ENCODE measurements around the gene PPP2R2D.

Gene PPP2R2D

DNA sequence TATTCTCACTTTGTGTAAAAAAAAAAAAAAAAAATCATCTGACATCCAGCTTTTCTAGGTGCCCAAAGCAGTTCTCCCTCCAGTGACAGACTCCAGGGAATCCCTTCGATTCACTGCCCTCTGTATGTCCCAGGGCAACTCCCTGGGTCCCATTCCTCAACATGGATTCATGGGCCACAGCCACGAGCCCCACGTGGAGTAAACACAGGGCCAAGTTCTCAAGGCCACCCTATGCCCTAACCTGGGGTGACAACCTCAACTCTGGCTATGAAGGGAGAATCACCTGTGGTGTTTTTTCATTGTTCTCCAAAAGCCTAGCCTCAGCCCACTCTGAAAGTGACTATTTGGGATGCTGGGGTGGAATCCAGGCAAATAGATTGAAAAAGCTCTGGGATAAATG lies 77.6 kb downstream of the PPP2R2D start:
- no peak for TF ChIP-seq Cebpa-rat (IDR thresholded peaks at IDR 0.05)
- Histone ChIP-seq H3K4me3 (peak overlapping the region; percentile 85), H4K20me1 (peaks cover 82% of the 10 kb centered on the region), H3K36me3 (peaks cover 28% of the 10 kb centered on the region), H3K27me3 (no peaks in the 10 kb centered on the region), H3K4me1 (peaks cover 85% of the 10 kb centered on the region), H3K4me2 (peak overlapping the region; percentile 93), H3K9me3 (no peaks in the 10 kb centered on the region), H3K9ac (peak overlapping the region; percentile 90), H3K27ac (peak overlapping the region; percentile 86)

GRCh38 chr10:131978851-131979250 lies 78.0 kb downstream of the PPP2R2D start:
- Histone ChIP-seq H3K4me2 (peak overlapping the region; percentile 93), H3K9ac (peak overlapping the region; percentile 90), H3K4me3 (peak overlapping the region; percentile 85), H3K9me3 (no peaks in the 10 kb centered on the region), H3K27ac (peak overlapping the region; percentile 86), H3K27me3 (no peaks in the 10 kb centered on the region), H3K4me1 (peaks cover 85% of the 10 kb centered on the region), H4K20me1 (peaks cover 77% of the 10 kb centered on the region), H3K36me3 (peaks cover 28% of the 10 kb centered on the region)
- no peak for TF ChIP-seq Cebpa-rat (IDR thresholded peaks at IDR 0.05)

GRCh38 chr10:131979336-131979735 lies 78.5 kb downstream of the PPP2R2D start:
- peak overlapping the region; percentile 93 for H3K4me2 ChIP-seq
- no peaks in the 10 kb centered on the region for H3K27me3 ChIP-seq
- TF ChIP-seq Cebpa-rat (IDR thresholded peaks at IDR 0.05), result no peak
- H3K27ac ChIP-seq, result peak overlapping the region; percentile 86; the same call in 1 of the 2 replicates
- H3K4me3 ChIP-seq, result peak overlapping the region; percentile 85
- H3K36me3 ChIP-seq, result peaks cover 28% of the 10 kb centered on the region
- H3K4me1 ChIP-seq, result peaks cover 83% of the 10 kb centered on the region
- H3K9me3 ChIP-seq, result 0 out of 2 replicates have a peak, but pooled peaks cover 4% of the 10 kb centered on the region
- peak overlapping the region; percentile 90 for H3K9ac ChIP-seq
- peaks cover 72% of the 10 kb centered on the region for H4K20me1 ChIP-seq

DNA sequence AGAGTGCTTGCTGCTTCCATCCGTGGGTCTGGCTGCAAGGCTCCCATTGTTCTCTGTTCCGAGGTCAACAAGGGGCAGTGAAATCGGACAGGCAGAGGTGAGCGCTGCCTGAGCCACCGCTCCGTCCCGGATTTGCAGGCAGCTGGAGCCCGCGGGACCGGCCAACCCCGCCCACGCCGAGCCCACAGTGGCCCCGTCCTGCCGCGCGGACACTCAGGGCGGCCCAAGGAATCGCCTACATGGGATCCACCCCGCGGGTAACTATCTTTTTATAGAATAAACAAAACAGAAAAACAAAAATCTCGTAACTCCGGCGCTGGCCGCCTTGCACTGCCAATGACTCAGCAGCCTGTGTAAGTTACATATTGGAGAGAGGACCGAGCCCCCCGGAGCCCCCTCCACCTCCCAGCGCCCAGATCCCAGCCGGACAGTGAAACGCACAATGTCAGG lies 79.0 kb downstream of the PPP2R2D start:
- H4K20me1 ChIP-seq, result peaks cover 67% of the 10 kb centered on the region
- H3K4me3 ChIP-seq, result peak overlapping the region; percentile 85
- TF ChIP-seq Cebpa-rat (IDR thresholded peaks at IDR 0.05), result no peak
- H3K4me1 ChIP-seq, result peaks cover 78% of the 10 kb centered on the region
- peak overlapping the region; percentile 86 for H3K27ac ChIP-seq
- no peaks in the 10 kb centered on the region for H3K27me3 ChIP-seq
- H3K36me3 ChIP-seq, result peaks cover 28% of the 10 kb centered on the region
- 0 out of 2 replicates have a peak, but pooled peaks cover 6% of the 10 kb centered on the region for H3K9me3 ChIP-seq
- H3K4me2 ChIP-seq, result peak overlapping the region; percentile 93
- H3K9ac ChIP-seq, result peak overlapping the region; percentile 90

DNA sequence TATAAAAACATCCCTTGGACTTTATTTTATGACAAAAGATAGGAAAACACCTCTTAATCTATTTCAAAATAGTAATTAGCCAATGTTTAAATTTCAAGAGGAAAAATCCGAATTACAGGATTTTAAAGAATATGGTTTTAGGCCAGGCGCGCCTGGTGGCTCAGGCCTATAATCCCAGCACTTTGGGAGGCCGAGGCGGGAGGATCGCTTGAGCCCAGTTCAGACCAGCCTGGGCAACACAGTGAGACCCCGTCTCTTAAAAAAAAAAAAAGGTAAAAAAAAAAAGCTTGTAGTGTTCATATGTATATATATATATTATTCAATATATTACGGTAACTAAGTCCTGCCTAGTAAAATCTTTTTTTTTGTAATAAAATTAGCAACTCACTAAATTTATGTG lies 79.5 kb downstream of the PPP2R2D start:
- H3K9ac ChIP-seq, result peak overlapping the region; percentile 90
- H3K4me3 ChIP-seq, result peak overlapping the region; percentile 85
- TF ChIP-seq Cebpa-rat (IDR thresholded peaks at IDR 0.05), result no peak
- H3K4me2 ChIP-seq, result peak overlapping the region; percentile 93
- H3K27ac ChIP-seq, result peak overlapping the region; percentile 86
- peaks cover 62% of the 10 kb centered on the region for H4K20me1 ChIP-seq
- H3K9me3 ChIP-seq, result peaks cover 8% of the 10 kb centered on the region
- H3K36me3 ChIP-seq, result peaks cover 28% of the 10 kb centered on the region
- peaks cover 73% of the 10 kb centered on the region for H3K4me1 ChIP-seq
- no peaks in the 10 kb centered on the region for H3K27me3 ChIP-seq

- Histone ChIP-seq H3K27ac (peak overlapping the region; percentile 86), H3K27me3 (no peaks in the 10 kb centered on the region), H3K4me3 (peak overlapping the region; percentile 85), H3K9me3 (peaks cover 13% of the 10 kb centered on the region), H3K9ac (peak overlapping the region; percentile 90), H4K20me1 (peaks cover 56% of the 10 kb centered on the region), H3K36me3 (peaks cover 25% of the 10 kb centered on the region), H3K4me1 (peaks cover 67% of the 10 kb centered on the region), H3K4me2 (peak overlapping the region; percentile 93)
- no peak for TF ChIP-seq Cebpa-rat (IDR thresholded peaks at IDR 0.05)
These were observed 80.1 kb downstream of the PPP2R2D start for GRCh38 chr10:131980761-131981428.

GRCh38 chr10:131981429-131982184 lies 80.8 kb downstream of the PPP2R2D start, which contains the start of gene BNIP3:
Gene BNIP3 (minus strand): TSS chr10:131981923. CDS start chr10:131981806, 117 bp downstream.
- Histone ChIP-seq H3K27me3 (no peaks in the 10 kb centered on the region), H3K4me1 (peaks cover 60% of the 10 kb centered on the region), H3K9me3 (peaks cover 21% of the 10 kb centered on the region), H3K27ac (peak within 1 kb of the TSS; percentile 86), H3K36me3 (peaks cover 30% of the 10 kb centered on the region), H3K9ac (peak within 1 kb of the TSS; percentile 90), H4K20me1 (peaks cover 49% of the 10 kb centered on the region), H3K4me2 (peak within 1 kb of the TSS; percentile 93), H3K4me3 (peak within 1 kb of the TSS; percentile 85)
- no peak for TF ChIP-seq Cebpa-rat (IDR thresholded peaks at IDR 0.05)

- Histone ChIP-seq H3K27me3 (no peaks in the 10 kb centered on the region), H3K9ac (peak overlapping the region; percentile 90), H3K4me1 (peaks cover 53% of the 10 kb centered on the region), H4K20me1 (peaks cover 43% of the 10 kb centered on the region), H3K9me3 (peaks cover 27% of the 10 kb centered on the region), H3K36me3 (peaks cover 34% of the 10 kb centered on the region), H3K4me3 (peak overlapping the region; percentile 85), H3K27ac (peak overlapping the region; percentile 80), H3K4me2 (peak overlapping the region; percentile 91)
- no peak for TF ChIP-seq Cebpa-rat (IDR thresholded peaks at IDR 0.05)
These were observed 81.5 kb downstream of the PPP2R2D start for GRCh38 chr10:131982185-131982756.

DNA sequence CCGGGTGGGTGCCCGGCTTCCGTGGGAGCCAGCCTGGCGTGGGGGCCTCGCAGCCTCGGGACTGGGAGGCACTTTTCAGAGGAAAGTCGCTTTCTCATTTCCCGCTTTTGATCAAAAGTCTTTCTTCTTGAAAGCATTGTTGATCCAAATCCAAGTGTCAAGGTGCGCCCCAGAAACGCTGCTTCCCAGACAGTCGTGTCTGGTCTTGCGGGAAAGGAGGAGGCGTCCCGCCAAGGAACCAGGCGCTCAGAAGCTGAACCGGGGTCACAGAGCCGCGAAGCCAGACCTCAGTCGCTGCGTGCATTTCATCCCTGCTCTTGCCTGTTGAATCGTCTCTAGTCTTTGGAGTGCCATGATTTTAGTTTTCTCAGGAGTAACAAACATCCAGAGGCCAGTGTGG lies 82.0 kb downstream of the PPP2R2D start:
- Histone ChIP-seq H3K36me3 (peaks cover 29% of the 10 kb centered on the region), H4K20me1 (peaks cover 37% of the 10 kb centered on the region), H3K9ac (peak overlapping the region; percentile 90), H3K4me3 (peak overlapping the region; percentile 85), H3K4me1 (peaks cover 48% of the 10 kb centered on the region), H3K4me2 (peak overlapping the region; percentile 91), H3K9me3 (peaks cover 28% of the 10 kb centered on the region), H3K27me3 (no peaks in the 10 kb centered on the region), H3K27ac (peak overlapping the region; percentile 80)
- no peak for TF ChIP-seq Cebpa-rat (IDR thresholded peaks at IDR 0.05)

Measured in BLaER1 (cell line).